Measurements from ENCODE around the gene ZNF563. TPM values are rescaled to one million over a fixed set of nuclear protein-coding genes. Genes with fewer than 3 reads are reported as not detected.
"Not testable (repeated sequence)": the region's sequence is repeated elsewhere in the genome, so short reads cannot be mapped to it uniquely, and the experiment has no call there.

ZNF563 gene
- total RNA-seq (2014; rRNA removed; shearing (Covaris generic)): 0.42 and 5.0 TPM in 2 replicates

DNA sequence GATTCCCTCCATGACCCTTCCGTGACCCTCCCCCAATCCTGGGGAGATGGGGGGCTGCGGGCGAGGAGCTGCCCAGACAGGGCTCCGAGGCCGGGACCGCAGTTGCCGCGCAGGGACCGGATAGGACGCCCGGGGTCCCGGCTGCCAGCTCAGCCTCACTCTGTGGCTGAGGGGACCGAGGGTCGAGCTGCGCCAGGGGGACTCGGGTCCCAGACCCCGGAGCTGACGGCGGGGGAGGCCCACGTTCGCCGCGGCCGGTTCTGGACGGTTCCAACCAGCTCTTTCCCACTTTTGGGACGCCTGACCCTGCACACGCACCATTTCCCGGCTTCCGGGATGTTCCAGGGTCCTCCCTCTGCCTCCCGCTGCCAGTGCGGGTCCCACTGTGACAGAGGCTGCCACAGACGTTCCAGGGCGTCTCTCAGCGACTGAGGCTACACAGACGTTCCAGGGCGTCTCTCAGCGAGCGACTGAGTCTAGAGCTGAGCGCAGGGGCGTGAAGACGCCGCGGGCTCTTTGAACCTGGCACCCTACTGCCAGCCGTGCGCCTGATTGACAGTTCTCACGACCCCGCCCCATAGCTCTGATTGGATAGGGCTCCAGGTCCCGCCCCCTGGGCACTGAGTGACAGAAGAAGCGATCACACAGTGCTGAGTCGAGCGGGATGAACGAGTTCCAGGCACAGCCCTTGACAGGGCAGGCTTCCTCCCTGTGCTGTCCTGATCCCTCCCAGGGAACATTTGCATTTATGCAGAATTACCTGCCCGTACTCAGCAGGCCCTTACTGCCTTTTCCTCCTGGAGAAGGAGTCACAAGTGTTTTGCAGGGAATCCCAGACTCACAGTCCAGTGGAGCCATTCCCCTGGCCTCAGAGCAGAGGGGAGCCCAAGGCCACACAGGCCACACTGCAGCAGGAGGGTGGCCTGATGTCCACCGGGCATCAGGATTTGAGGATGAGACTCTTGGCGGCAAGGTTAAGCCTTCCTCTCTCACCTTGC lies at the start of gene ZNF563:
Gene ZNF563 (minus strand): TSS at position 472 of the 998 bp plus-strand sequence. CDS start 151 bp downstream, at position 321.
- peak; percentile 94 for DNase-seq (ENCODE audit: low read depth)

- DNase-seq (ENCODE audit: low read depth): no peak
Observed at GRCh38 chr19:12380444-12380737, 47.0 kb upstream of the ZNF563 start.

GRCh38 chr19:12379732-12380443 lies 46.5 kb upstream of the ZNF563 start:
- DNase-seq (ENCODE audit: low read depth): no peak

- no peak for DNase-seq (ENCODE audit: low read depth)
Observed at GRCh38 chr19:12374026-12374425, 40.6 kb upstream of the ZNF563 start.

GRCh38 chr19:12365236-12366162 lies 32.1 kb upstream of the ZNF563 start, which contains the start of gene ZNF442:
Gene ZNF442 (minus strand): TSS chr19:12365683. CDS start chr19:12363631, 2,052 bp downstream.
- DNase-seq (ENCODE audit: low read depth): peak; percentile 97

GRCh38 chr19:12364391-12365235 lies 31.2 kb upstream of the ZNF563 start:
- peak; percentile 48 for DNase-seq (ENCODE audit: low read depth)

DNA sequence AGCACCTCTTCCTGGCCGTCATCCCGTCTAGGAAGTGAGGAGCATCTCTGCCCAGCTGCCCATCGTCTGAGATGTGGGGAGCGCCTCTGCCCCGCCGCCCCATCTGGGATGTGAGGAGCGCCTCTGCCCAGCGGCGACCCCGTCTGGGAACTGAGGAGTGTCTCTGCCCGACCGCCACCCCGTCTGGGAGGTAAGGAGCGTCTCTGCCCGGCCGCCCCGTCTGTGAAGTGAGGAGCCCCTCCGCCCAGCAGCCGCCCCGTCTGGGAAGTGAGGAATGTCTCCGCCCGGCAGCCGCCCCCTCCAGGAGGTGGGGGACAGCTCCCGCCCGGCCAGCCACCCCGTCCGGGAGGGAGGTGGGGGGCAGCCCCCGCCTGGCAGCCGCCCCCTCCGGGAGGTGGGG lies 28.8 kb upstream of the ZNF563 start:
- not testable (repeated sequence) for DNase-seq (ENCODE audit: low read depth)

- DNase-seq (ENCODE audit: low read depth): no peak
Observed at GRCh38 chr19:12353375-12353774, 19.9 kb upstream of the ZNF563 start.

DNA sequence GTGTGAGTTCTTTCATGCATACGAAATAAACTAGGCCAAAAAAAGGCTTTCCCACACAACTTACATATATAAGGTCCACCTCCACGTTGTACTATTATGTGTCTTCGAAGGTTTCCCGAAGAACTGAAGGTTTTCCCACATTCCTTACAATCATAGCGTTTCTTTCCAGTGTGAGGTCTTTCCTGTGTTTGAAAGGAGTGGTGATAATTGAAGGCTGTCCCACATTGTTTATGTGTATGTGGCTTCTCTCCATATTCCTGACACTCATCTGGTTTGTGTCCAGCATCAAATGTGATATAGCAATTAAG lies 17.4 kb upstream of the ZNF563 start:
- DNase-seq (ENCODE audit: low read depth): no peak

- no peak for DNase-seq (ENCODE audit: low read depth)
Observed at GRCh38 chr19:12350185-12350889, 16.9 kb upstream of the ZNF563 start.

DNA sequence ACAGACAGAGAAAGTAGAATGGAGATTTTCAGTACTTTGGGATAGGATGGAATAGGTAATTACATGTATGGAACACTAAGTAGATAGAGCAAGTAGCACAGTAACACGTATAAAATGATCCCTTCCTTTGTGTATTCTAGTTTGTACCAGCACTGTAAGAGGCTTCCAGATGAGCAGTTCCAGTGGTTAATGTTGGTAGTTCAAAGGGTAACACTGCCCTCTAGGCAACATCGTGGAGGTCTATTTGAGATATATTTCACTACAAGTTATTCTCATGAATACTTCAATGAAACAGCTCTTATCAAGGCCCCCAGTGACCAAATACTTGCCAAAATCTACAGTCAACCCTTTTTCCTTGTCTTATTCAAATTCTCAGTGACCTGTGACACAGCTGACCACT lies 13.5 kb upstream of the ZNF563 start:
- no peak for DNase-seq (ENCODE audit: low read depth)

DNA sequence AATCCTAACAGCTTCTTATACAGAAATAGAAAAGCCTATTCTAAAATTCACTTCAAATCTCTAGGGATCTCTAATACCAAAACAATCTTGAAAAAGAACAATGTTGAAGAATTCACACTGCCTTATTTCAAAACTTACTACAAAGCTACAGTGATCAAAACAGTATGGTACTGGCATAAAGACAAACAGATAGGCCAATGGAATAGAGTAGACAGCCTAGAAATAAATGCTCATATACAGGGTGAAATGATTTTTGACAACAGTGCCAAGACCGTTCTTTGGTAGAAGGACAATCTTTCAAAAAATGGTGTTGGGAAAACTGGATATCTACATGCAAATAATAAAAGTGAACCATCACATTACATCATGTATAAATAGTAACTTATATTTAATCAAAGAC lies 11.8 kb upstream of the ZNF563 start:
- no peak for DNase-seq (ENCODE audit: low read depth)

DNA sequence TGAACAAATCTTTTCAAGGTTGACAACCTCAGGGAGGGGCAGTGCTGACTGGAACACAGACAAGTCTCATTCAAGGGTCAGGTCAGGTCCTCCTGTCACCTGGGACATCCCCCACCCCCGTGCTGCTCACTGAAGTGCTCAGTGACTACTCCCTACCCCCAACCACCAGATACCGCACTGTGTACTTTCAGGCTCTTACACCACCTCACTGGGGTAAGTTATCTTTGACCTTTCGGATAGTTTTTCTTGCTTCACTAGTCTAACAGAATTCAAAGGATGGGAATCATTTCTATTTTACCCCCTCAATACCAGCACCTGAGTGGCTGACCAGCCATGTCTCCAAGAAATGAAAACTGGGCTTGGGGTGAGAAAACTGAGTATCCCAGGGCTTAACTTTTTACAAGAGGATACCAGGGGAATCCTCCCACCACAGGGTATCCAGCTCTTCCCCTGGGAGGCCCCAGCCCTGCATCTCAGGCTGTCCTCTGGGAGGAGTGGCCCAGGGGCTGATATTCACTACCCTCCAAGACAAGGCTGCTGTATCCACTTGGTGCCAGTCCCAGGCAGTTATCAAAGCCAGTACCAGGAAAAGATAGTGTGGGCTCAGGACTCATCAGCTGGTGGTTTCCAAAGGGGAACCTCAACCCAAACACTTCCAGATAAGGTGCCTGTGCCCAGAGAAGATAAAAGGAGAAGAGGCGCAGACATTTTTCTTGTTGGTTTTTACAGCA lies 2.1 kb downstream of the ZNF563 start:
- no peak for DNase-seq (ENCODE audit: low read depth)

- DNase-seq (ENCODE audit: low read depth): no peak
Observed at GRCh38 chr19:12330340-12330739, 3.1 kb downstream of the ZNF563 start.

GRCh38 chr19:12325690-12326089 lies 7.7 kb downstream of the ZNF563 start:
- DNase-seq (ENCODE audit: low read depth): no peak

DNA sequence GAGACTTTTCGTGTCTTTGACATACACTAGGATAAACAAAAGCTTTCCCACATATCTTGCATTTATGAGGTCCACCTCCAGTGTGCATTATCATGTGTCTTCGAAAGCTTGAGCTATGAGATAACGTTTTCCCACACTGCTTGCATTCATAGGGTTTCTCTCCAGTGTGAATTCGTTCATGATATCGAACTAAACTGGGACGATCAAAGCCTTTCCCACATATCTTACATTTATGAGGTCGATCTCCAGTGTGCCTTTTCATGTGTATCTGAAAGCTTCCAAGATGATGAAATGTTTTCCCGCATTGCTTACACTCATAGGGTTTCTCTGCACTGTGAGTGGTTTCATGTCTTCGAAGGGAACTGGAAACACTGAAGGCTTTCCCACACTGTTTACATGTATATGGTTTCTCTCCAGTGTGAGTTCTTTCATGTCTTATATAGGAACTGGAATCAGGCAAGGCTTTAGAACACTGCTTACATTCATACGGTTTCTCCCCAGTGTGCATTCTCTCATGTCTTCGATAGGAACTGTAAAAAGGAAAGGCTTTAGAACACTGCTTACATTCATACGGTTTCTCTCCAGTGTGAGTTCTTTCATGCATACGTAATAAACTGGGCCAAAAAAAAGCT lies 14.5 kb downstream of the ZNF563 start:
- DNase-seq (ENCODE audit: low read depth): no peak

- peak; percentile 17 for DNase-seq (ENCODE audit: low read depth)
Observed at GRCh38 chr19:12314553-12314952, 18.9 kb downstream of the ZNF563 start.

- DNase-seq (ENCODE audit: low read depth): not testable (repeated sequence)
Observed at GRCh38 chr19:12308891-12309290, 24.5 kb downstream of the ZNF563 start.

DNA sequence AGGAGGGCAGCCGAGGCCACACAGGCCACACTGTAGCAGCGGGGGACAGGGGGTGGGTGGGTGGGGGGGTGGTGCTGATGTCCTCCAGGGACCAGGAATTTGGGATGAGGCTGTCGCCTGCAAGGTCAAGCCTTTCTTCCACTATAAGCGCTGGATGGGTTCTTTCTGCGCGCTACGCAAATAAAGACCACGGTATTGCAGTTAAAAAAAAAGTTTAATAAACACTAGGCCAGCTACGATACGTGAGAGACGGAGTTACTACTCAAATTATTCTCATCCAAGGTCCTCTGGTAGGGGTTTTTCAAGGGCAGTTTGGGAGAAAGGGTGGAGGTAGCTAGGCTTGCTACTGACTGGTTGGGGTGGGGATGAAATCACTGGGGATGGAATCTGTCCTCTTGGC lies 38.2 kb downstream of the ZNF563 start:
- DNase-seq (ENCODE audit: low read depth): no peak

Measured in M059J (cell line).